ENCODE results near the gene BDKRB2.

DNA sequence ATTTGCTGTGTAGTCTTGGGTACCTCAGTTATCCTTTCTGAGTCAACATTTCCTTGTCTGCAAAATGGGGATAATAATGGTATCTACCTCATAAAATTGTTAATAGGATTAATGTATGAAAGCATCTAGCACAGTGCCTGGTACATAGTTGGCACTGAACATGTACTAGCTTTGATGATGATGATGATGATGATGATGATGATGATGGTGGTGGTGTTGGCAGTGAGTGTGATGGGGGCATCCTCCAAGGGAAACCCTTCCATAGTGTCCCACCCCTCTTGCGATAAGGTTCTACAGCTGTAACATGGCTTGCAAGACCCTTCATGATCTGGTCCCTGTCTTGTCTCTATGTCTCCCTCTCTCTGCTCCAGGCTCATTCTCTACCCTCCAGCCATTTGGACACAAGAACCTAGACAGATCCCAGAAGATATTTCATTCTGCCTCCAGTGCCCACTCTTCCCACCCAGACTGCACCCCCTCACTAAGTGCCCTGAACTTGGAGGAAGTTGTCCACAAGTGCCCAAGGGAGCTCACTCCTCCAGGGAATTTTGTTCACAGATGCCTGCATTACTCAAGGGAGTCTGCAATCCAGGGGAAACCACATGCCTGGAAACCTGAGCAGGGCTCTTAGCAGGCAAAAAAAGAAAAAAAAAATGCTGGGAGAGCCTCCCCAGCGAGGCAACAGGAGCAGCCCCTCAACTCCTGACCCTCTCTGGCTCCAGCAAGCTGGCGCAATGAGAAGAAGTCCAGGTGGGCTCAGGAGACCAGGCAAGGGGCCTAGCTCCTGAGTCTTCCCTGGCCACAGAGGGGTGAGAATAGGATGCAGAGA lies 41.3 kb downstream of the BDKRB2 start:
- TF ChIP-seq CHD1 (IDR thresholded peaks at IDR 0.05; ENCODE audit: low read depth, low read length) (no peak), MXI1 (IDR thresholded peaks at IDR 0.05; ENCODE audit: borderline replicate concordance, low read depth, low read length) (no peak), POLR2A (IDR thresholded peaks at IDR 0.05; ENCODE audit: low read depth, low read length) (0 out of 2 replicates have a peak, but pooled peaks have one; percentile 22), RCOR1 (IDR thresholded peaks at IDR 0.05; ENCODE audit: insufficient replicate concordance, low read length) (no peak), MAFK (IDR thresholded peaks at IDR 0.05; ENCODE audit: low read depth, low read length) (no peak), NFE2L2 (IDR thresholded peaks at IDR 0.05; ENCODE audit: low read depth, low read length) (no peak)
- TF ChIP-seq, protein P1, sequence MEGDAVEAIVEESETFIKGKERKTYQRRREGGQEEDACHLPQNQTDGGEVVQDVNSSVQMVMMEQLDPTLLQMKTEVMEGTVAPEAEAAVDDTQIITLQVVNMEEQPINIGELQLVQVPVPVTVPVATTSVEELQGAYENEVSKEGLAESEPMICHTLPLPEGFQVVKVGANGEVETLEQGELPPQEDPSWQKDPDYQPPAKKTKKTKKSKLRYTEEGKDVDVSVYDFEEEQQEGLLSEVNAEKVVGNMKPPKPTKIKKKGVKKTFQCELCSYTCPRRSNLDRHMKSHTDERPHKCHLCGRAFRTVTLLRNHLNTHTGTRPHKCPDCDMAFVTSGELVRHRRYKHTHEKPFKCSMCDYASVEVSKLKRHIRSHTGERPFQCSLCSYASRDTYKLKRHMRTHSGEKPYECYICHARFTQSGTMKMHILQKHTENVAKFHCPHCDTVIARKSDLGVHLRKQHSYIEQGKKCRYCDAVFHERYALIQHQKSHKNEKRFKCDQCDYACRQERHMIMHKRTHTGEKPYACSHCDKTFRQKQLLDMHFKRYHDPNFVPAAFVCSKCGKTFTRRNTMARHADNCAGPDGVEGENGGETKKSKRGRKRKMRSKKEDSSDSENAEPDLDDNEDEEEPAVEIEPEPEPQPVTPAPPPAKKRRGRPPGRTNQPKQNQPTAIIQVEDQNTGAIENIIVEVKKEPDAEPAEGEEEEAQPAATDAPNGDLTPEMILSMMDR (conservative IDR thresholded peaks at IDR 0.05; ENCODE audit: low read depth, low read length) = no peak

Data from IMR-90 (cell line).